H9 (cell line): ENCODE measurements around the gene MYOD1. TPM values are rescaled to one million over a fixed set of nuclear protein-coding genes. Genes with fewer than 3 reads are reported as not detected.

Source experiments
- DNase-seq: peaks from one replicate; pipeline ENCODE4 v3.0.0-alpha.2; 2017
- H2AFZ ChIP-seq: one replicate; pipeline ENCODE4 v1.6.1; 2013; ENCODE audit warnings: mild to moderate bottlenecking, low read length, control low read depth, moderate library complexity
- H2AK5ac ChIP-seq: 2 replicates; pipeline ENCODE4 v1.6.1; 2013; ENCODE audit warnings: low read length, control low read depth, mixed read lengths; ENCODE audit not compliant: insufficient read length
- H2BK120ac ChIP-seq: one replicate; pipeline ENCODE4 v1.6.1; 2013; ENCODE audit warnings: low read depth, mild to moderate bottlenecking, low read length, control low read depth, inconsistent platforms; ENCODE audit not compliant: poor library complexity, severe bottlenecking
- H2BK12ac ChIP-seq: 2 replicates; pipeline ENCODE4 v1.6.1; 2013; ENCODE audit warnings: low read length, control low read depth, mixed read lengths, low read depth; ENCODE audit not compliant: insufficient read length
- H2BK15ac ChIP-seq: 2 replicates; pipeline ENCODE4 v1.6.1; 2013; ENCODE audit warnings: low read depth, low read length, control low read depth
- H2BK20ac ChIP-seq: one replicate; pipeline ENCODE4 v1.6.1; 2013; ENCODE audit warnings: low read depth, mild to moderate bottlenecking, low read length, control low read depth, inconsistent platforms; ENCODE audit not compliant: poor library complexity, severe bottlenecking
- H2BK5ac ChIP-seq: 2 replicates; pipeline ENCODE4 v1.6.1; 2013; ENCODE audit warnings: low read length, control low read depth, mixed read lengths; ENCODE audit not compliant: insufficient read length
- H3K14ac ChIP-seq: 2 replicates; pipeline ENCODE4 v1.6.1; 2013; ENCODE audit warnings: low read length, control low read depth; ENCODE audit not compliant: insufficient read depth
- H3K18ac ChIP-seq: 2 replicates; pipeline ENCODE4 v1.6.1; 2013; ENCODE audit warnings: low read depth, mild to moderate bottlenecking, mixed read lengths, low read length, control low read depth; ENCODE audit not compliant: insufficient read length
- H3K23ac ChIP-seq: 2 replicates; pipeline ENCODE4 v1.6.1; 2013; ENCODE audit warnings: low read length, control low read depth, mixed read lengths, low read depth; ENCODE audit not compliant: insufficient read length
- H3K23me2 ChIP-seq: 2 replicates; pipeline ENCODE4 v1.6.1; 2013; ENCODE audit warnings: low read depth, mild to moderate bottlenecking, mixed read lengths, low read length, control low read depth; ENCODE audit not compliant: insufficient read length, poor library complexity, severe bottlenecking
- H3K27ac ChIP-seq: 2 replicates; pipeline ENCODE4 v1.5.1; 2013; ENCODE audit warnings: low read length, control low read depth, mixed read lengths, low read depth; ENCODE audit not compliant: insufficient read length
- H3K27me3 ChIP-seq: 2 replicates; pipeline ENCODE4 v1.6.1; 2013; ENCODE audit warnings: low read length, control low read depth, inconsistent platforms; ENCODE audit not compliant: insufficient read depth
- H3K4ac ChIP-seq: 2 replicates; pipeline ENCODE4 v1.6.1; 2013; ENCODE audit warnings: low read depth, mild to moderate bottlenecking, control low read depth, inconsistent platforms, low read length, moderate library complexity
- H3K4me1 ChIP-seq: 2 replicates; pipeline ENCODE4 v1.6.1; 2013; ENCODE audit warnings: low read length, control low read depth, inconsistent platforms; ENCODE audit not compliant: insufficient read depth
- H3K4me2 ChIP-seq: 2 replicates; pipeline ENCODE4 v1.6.1; 2013; ENCODE audit warnings: low read length, control low read depth, mixed read lengths; ENCODE audit not compliant: insufficient read length, insufficient read depth
- H3K56ac ChIP-seq: 2 replicates; pipeline ENCODE4 v1.6.1; 2013; ENCODE audit warnings: low read depth, mild to moderate bottlenecking, mixed read lengths, low read length, control low read depth; ENCODE audit not compliant: insufficient read length
- H3K79me1 ChIP-seq: 2 replicates; pipeline ENCODE4 v1.6.1; 2013; ENCODE audit warnings: low read depth, mild to moderate bottlenecking, moderate library complexity, low read length, control low read depth, inconsistent platforms; ENCODE audit not compliant: insufficient read depth, poor library complexity, severe bottlenecking
- H3K79me2 ChIP-seq: 2 replicates; pipeline ENCODE4 v1.6.1; 2013; ENCODE audit warnings: low read length, control low read depth, inconsistent platforms; ENCODE audit not compliant: insufficient read depth
- H3K9ac ChIP-seq: 2 replicates; pipeline ENCODE4 v1.6.1; 2013; ENCODE audit warnings: low read length, control low read depth, mixed read lengths; ENCODE audit not compliant: insufficient read length; ENCODE audit errors: extremely low read depth
- H3K9me3 ChIP-seq: one replicate; pipeline ENCODE4 v1.6.1; 2013; ENCODE audit warnings: low read depth, low read length, inconsistent platforms; ENCODE audit not compliant: control insufficient read depth
- H3T11ph ChIP-seq: one replicate; pipeline ENCODE4 v1.6.1; 2013; ENCODE audit warnings: mild to moderate bottlenecking, low read length, control low read depth, inconsistent platforms
- H4K20me1 ChIP-seq: one replicate; pipeline ENCODE4 v1.6.1; 2013; ENCODE audit not compliant: control insufficient read depth, insufficient read length, insufficient read depth
- H4K5ac ChIP-seq: 2 replicates; pipeline ENCODE4 v1.6.1; 2013; ENCODE audit warnings: low read depth, mild to moderate bottlenecking, mixed read lengths, low read length, control low read depth; ENCODE audit not compliant: insufficient read length
- H4K8ac ChIP-seq: replicated peaks from 2 replicates; pipeline ENCODE4 v1.6.1; 2013; ENCODE audit warnings: low read length, control low read depth, mixed read lengths, low read depth; ENCODE audit not compliant: insufficient read length
- H4K91ac ChIP-seq: 2 replicates; pipeline ENCODE4 v1.6.1; 2013; ENCODE audit warnings: low read depth, mild to moderate bottlenecking, moderate library complexity, mixed read lengths, low read length, control low read depth; ENCODE audit not compliant: insufficient read length
- H3K27ac Mint-ChIP-seq, 3 experiments: 2 replicates in 2 of 3; 3 replicates in 1 of 3; pipeline ENCODE4 v1.8.0; 2020 to 2021; ENCODE audit warnings: mixed read lengths in 3 of 3, mild to moderate bottlenecking in 1 of 3, moderate library complexity in 1 of 3
- H3K27me3 Mint-ChIP-seq: 2 replicates; pipeline ENCODE4 v1.8.0; 2021; ENCODE audit warnings: low read depth, mild to moderate bottlenecking, moderate library complexity, mixed read lengths
- H3K36me3 Mint-ChIP-seq, 3 experiments: 2 replicates in 2 of 3; 3 replicates in 1 of 3; pipeline ENCODE4 v1.8.0; 2020 to 2021; ENCODE audit warnings: low read depth in 3 of 3, mixed read lengths in 3 of 3; ENCODE audit not compliant: insufficient read depth in 1 of 3
- H3K4me1 Mint-ChIP-seq, 2 experiments: 2 replicates each; pipeline ENCODE4 v1.8.0; 2020; ENCODE audit warnings: mixed read lengths in 2 of 2
- H3K4me3 Mint-ChIP-seq, 2 experiments: 2 replicates in 1 of 2; 3 replicates in 1 of 2; pipeline ENCODE4 v1.8.0; 2020 to 2021; ENCODE audit warnings: mild to moderate bottlenecking in 2 of 2, mixed read lengths in 2 of 2, moderate library complexity in 1 of 2
- H3K9me3 Mint-ChIP-seq, 2 experiments: 2 replicates in 1 of 2; 3 replicates in 1 of 2; pipeline ENCODE4 v1.8.0; 2020; ENCODE audit warnings: mild to moderate bottlenecking in 2 of 2, mixed read lengths in 2 of 2, moderate library complexity in 1 of 2
- CTCF ChIP-seq: fragments of 200-600 bp; sonication (generic); conservative IDR thresholded peaks from 3 replicates; pipeline ENCODE4 v1.8.0; 2021; ENCODE audit warnings: antibody characterized with exemption, mild to moderate bottlenecking
- WGBS: extraction: QIAGEN DNeasy Blood & Tissue Kit; methylation state at CpG from one replicate; pipeline ENCODE4 v1.1.7; 2013; ENCODE audit warnings: missing lambda C conversion rate, low lambda C conversion rate, mixed read lengths; ENCODE audit not compliant: insufficient read length; ENCODE audit errors: extremely low coverage; 5-methylcytosine and 5-hydroxymethylcytosine counted together
- total RNA-seq: library from RNA; stranded (reverse); gene quantifications from 2 replicates; pipeline ENCODE4 v1.2.1, GENCODE V29; 2021

Gene MYOD1
- total RNA-seq, 1 experiment from 2014 or later: not detected

- Histone ChIP-seq H3K23me2 (no peaks in the 10 kb centered on the region), H2BK120ac (no peak overlapping the region), H4K91ac (no peak overlapping the region), H3K14ac (no peak overlapping the region), H4K20me1 (no peaks in the 10 kb centered on the region), H3T11ph (no peak overlapping the region), H3K4ac (no peak overlapping the region), H2AFZ (no peak overlapping the region), H3K4me2 (no peak overlapping the region), H3K56ac (no peak overlapping the region), H3K9me3 (no peaks in the 10 kb centered on the region), H4K5ac (no peak overlapping the region), H3K79me1 (no peaks in the 10 kb centered on the region), H2BK12ac (no peak overlapping the region), H3K18ac (no peak overlapping the region), H3K27me3 (peaks cover 4% of the 10 kb centered on the region; the same call in 1 of the 2 replicates), H2BK20ac (no peak overlapping the region), H2AK5ac (no peak overlapping the region), H3K9ac (no peak overlapping the region), H3K23ac (no peak overlapping the region), H3K4me1 (no peaks in the 10 kb centered on the region), H3K27ac (no peak overlapping the region), H2BK5ac (no peak overlapping the region), H3K79me2 (no peaks in the 10 kb centered on the region), H2BK15ac (no peak overlapping the region), H4K8ac (no peak overlapping the region)
- Mint-ChIP-seq H3K36me3 (peaks cover 0 to 3% (median 0%) of the 10 kb centered on the region in 3 experiments; a peak in 2 of 7 replicates), H3K4me3 (no peak overlapping the region), H3K9me3 (peaks cover 18 to 22% of the 10 kb centered on the region in 2 experiments), H3K27me3 (peaks cover 75% of the 10 kb centered on the region), H3K27ac (no peak overlapping the region), H3K4me1 (no peaks in the 10 kb centered on the region)
- DNase-seq: no peak
- no CpG with 5 or more reads among the region's 1 CpG for WGBS
- no peak for TF ChIP-seq CTCF
Measured at GRCh38 chr11:17673951-17674350, 45.4 kb upstream of the MYOD1 start.
